Right ventricle myocardium inferior (tissue), 1 donor: ENCODE data around the gene ZNF483. TPM values are rescaled to one million over a fixed set of nuclear protein-coding genes. Genes with fewer than 3 reads are reported as not detected.
A peak's percentile ranks its signal among the peaks of the same experiment; 100 is the strongest.
"Not testable (repeated sequence)": the region's sequence is repeated elsewhere in the genome, so short reads cannot be mapped to it uniquely, and the experiment has no call there.

Experiments
- ATAC-seq: fragments of 200-7000 bp; cut with Tn5 transposase; one replicate; pipeline ENCODE4 v1.9.1; 2020; ENCODE audit warnings: mild to moderate bottlenecking, moderate library complexity
- DNase-seq: peaks from one replicate; pipeline ENCODE4 v3.0.0; 2021; ENCODE audit errors: missing footprints
- intact Hi-C: fragments of 100-400 bp; cut with DNase I; formaldehyde crosslinking; loops from one replicate; pipeline ENCODE4 v1.11.0; 2022
- long read RNA-seq: library from polyadenylated mRNA; unstranded; transcript quantifications from one replicate; pipeline ENCODE4 v2.0.0, GENCODE V29; 2021
- total RNA-seq: library from RNA; stranded (reverse); fragmentation: NEBNext Ultra II Directional; extraction: Animal tissue kit (Norgen Biotek cat#: 25700); gene quantifications from one replicate; pipeline ENCODE4 v1.2.1, GENCODE V29; 2021
- donor health status: DM: no; HTN: yes; CAD: no; lungs with severe emphysema.

Gene ZNF483
- 4.2 TPM for total RNA-seq
- long read RNA-seq = 0 reads

DNA sequence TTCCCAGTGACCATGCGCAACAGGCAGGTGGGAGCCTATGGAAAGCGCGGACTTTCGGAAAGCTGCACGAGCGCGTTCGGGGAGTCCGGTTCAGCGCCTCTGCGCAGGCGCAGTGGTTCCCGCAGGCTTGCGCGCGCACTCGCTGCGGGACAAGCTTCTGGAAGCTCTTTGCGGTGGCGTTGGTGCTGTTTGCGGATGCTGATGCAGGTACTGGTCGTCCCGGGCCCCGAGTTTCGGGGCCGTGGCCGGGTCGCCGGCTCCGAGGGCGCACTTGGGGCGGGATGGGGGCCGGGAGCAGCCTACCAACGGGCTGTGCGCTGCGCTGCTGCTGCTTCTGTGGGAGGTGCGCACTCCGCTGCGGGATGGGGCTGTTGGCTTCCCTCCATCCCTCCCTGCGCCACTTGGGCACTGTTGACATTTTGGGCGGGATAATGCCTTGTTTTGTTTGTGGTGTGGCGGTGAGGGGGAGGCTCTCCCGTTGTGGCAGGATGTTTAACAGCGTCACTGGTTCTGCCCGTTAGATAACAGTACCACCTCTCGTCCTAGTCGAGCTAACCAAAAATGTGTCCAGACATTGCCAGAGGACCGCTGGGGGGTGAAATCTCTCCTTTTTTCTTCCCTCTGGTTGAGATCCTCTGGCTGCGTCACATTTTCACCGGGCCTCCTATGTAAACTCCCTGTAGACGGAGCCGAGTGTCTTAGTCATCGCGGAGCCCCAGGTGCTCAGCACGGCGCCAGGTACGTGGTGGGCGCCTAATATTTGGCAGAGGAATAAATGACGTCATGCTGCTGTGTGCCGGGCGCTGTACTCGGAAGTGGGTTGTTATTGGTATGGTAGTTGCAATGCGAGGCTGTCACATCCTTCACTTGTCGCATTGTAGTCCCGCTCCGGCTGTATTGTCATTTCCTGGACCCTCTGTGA lies at the start of gene ZNF483:
Gene ZNF483, plus strand, starts transcription at position 124 of the 922 bp plus-strand sequence. CDS start 2,217 bp downstream, outside the sequence.
- intact Hi-C loops = loop anchor here (2.0 kb wide), 1 partner anchor 39 kb away; no protein-coding TSS in a partner anchor
- ATAC-seq = peak; percentile 91
- peak; percentile 84 for DNase-seq

DNA sequence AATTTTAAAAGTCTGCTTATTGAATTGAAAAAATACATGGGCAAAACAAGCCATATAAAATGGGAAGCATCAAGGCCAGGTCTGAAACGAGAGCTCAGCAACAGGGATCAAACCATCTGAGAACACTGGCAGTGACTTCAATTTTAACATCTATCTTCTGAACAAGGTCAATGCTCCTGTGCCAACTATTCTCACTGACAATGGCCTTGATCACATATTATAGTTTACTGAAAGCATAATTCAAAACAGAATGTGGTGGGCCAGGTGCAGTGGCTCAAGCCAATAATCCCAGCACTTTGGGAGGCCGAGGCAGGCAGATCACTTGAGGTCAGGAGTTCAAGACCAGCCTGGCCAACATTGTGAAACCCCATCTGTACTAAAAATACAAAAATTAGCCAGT lies 49.8 kb upstream of the ZNF483 start:
- intact Hi-C loops = no loop called here
- DNase-seq (no peak), ATAC-seq (peak; percentile 38)

DNA sequence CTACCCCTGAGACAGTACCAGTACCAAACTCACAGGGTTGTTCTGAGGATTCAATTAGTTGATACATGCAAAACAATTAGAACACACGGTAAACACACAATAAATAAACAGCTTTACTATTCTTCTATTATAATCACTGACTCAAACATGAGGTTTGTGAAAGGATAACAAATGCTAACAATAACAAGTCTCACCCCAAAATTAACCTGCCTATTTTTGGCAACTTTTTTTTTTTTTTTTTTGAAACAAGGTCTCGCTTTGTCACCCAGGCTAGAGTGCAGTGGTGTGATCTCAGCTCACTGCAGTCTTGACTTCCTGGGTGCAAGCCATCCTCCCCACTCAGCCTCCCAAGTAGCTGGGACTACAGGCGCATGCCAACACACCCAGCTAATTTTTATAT lies 47.3 kb upstream of the ZNF483 start:
- intact Hi-C loops = no loop called here
- no peak for ATAC-seq
- DNase-seq = no peak

GRCh38 chr9:111481885-111482636 lies 42.9 kb upstream of the ZNF483 start:
- DNase-seq (no peak), ATAC-seq (no peak)
- intact Hi-C loops = no loop called here

DNA sequence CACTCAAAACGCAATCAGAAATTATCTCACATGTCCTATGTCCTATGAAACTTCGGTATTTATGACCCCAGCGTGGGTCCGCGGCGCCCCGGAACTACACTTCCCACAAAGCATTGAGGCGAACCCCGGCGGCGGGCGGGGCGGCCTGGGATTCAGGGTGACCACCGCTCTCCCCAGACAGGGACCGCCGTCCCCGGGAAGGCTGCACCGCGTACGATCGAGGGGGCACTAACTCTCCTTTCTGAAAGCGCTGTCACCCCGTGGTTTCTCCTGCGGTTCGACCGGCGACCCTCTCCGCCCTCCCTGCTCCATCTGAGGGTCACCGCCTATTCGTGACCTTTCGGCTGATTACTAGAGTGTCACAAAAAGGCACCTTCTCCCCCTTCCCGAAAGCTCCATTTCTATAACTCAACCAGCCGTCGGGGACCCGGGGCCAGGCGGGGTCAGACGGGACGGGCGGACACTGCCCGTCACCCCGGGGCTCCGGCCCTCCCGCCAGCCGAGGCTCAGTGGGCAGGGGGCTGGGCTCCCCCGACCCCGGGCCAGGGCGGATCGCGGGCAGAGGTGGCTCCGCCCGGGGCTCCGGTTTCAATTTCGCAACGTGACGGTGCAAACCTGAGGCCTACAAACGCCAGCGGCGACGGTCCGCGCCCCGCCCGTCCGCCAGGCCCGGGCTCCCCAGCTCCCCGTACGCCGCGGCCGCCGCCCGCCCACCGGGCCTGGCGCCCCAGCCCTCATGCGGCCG lies 42.1 kb upstream of the ZNF483 start:
- DNase-seq (peak; percentile 89), ATAC-seq (peak; percentile 74)
- intact Hi-C loops = no loop called here

DNA sequence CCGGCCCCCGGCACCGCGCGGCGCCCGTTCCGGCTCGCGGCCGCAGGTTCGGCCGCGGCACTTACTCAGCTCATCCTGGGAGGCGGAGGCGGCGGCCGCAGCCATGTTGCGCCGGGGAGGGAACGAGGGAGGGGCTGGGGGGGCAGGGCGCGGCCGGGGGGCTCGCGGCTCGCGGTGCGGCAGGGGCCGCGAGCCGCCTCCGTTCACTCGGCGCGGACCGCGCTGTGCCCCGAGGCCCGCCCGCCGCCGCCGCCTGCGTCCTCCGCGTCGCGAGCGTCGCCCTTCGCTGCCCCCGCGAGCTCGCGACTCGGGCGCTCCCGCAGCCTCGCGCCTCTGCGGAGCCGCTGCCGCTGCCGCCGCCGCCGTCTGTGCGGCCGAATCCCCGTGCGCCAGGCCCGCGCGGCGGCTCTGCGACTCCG lies 41.5 kb upstream of the ZNF483 start:
- ATAC-seq (peak; percentile 10), DNase-seq (peak; percentile 81)
- intact Hi-C loops = no loop called here

DNA sequence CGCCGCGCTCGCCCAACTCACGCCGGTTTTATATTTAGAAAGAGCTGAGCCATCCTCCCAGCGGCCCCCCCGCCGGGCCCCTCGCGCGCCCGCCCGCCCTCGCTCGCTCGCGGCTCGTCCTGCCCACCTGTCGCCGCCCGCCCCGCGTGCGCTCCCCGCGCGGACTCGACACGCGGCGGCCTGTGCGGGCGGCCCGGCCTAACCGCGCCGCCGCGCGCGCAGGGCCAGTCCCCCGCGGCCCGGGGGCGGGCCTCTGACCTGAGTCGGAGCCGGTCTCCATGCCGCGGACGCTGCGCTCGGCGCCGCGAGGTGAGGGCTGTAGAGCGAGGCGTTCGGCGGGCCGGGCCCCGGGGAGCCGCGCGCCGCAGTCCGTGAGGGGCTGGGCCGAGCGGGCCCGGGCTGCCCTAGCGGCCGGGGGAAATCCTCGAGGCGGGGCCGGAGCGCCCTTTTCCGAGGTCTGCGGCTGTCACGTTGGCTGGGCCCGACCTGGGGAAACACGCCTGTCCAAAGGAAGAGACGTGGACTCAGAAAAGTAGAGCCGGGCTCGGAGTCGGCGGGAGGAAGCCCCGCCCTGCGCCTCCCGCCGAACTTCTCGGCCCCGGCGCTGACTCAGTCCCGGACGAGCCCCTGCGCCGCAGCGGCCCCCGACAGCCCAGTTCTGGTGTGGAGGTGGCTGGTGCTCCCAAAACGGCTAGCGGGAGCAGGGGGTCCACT lies 41.0 kb upstream of the ZNF483 start, which contains the start of gene ECPAS:
Gene ECPAS, minus strand, starts transcription at position 526 of the 714 bp plus-strand sequence. CDS start 11,465 bp downstream, outside the sequence.
- intact Hi-C loops = no loop called here
- peak; percentile 79 for ATAC-seq
- peak; percentile 88 for DNase-seq

- ATAC-seq = no peak
- no peak for DNase-seq
- intact Hi-C loops = no loop called here
These were observed 40.4 kb upstream of the ZNF483 start for GRCh38 chr9:111484572-111484894.

DNA sequence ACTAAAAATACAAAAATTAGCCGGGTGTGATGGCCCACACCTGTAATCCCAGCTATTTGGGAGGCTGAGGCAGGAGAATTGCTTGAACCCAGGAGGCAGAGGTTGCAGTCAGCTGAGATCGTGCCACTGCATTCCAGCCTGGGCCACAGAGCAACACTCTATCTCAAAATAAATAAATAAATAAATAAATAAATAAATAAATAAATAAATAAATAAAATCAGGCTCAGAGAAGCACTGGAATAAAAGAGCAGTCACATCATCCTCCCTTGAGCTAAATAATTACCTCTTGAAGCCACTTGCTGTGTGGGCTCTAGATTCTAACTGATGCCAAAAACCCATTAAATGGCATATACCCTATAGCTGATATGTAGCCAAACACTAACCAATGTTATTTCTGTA lies 27.8 kb upstream of the ZNF483 start:
- intact Hi-C loops, DNase-seq, ATAC-seq: not testable (repeated sequence)

DNA sequence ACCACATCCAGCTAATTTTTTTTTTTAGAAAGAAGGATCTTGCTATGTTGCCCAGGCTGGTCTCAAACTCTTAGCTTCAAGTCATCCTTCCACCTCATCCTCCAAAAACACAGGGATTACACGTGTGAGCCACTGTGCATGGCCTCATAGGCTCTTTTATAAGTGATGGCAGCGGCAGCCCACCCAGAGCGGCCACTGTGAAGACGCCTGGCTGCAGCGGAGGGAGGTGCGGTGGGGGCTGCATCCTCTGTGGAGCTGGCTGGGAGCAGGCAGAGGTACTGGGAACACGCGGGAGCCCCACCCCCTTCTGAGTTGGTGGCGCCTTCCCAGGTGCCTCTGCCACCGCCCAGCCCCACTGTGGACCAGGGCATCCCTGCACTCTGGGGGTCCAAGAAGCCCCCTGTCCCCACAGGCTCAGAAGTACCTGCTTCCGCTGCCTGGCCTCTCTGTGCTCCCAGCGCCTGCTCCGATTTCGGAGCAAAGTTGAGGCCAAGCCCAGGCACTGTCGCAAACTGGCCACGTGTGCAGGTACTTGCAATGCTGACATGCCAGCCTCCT lies 23.9 kb upstream of the ZNF483 start:
- ATAC-seq (no peak), DNase-seq (no peak)
- intact Hi-C loops = no loop called here

- no peak for ATAC-seq
- intact Hi-C loops = no loop called here
These were observed 23.3 kb upstream of the ZNF483 start for GRCh38 chr9:111501648-111502047.

GRCh38 chr9:111502506-111502905 lies 22.5 kb upstream of the ZNF483 start:
- intact Hi-C loops = no loop called here
- ATAC-seq = peak; percentile 74
- no peak for DNase-seq

More at GRCh38 chr9:111501648-111502047, 23.3 kb upstream of the ZNF483 start:
- no peak for DNase-seq

GRCh38 chr9:111511581-111511980 lies 13.4 kb upstream of the ZNF483 start:
- DNase-seq, ATAC-seq, intact Hi-C loops: not testable (repeated sequence)

DNA sequence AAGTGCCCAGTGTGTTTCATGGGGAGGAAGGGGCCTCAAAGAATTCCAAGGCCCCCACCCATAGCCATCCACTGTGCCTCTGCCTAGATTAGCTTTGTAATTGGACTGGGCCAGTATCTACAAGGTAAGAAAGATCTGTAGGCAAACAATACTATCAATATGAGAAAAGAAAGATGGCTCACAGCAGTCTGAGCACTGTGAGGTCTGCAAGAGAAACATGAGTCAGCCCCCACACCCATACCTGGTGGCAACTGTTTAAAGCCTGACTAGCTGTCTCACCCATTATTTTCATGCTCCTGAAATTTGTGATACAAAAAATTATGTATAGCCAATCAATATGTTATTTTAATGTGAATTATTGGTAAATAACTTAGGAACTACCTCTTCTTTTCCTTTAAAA lies 10.0 kb upstream of the ZNF483 start:
- DNase-seq = no peak
- intact Hi-C loops = no loop called here
- ATAC-seq = no peak

- DNase-seq (no peak), ATAC-seq (no peak)
- intact Hi-C loops = no loop called here
These were observed 8.9 kb upstream of the ZNF483 start for GRCh38 chr9:111516061-111516465.

DNA sequence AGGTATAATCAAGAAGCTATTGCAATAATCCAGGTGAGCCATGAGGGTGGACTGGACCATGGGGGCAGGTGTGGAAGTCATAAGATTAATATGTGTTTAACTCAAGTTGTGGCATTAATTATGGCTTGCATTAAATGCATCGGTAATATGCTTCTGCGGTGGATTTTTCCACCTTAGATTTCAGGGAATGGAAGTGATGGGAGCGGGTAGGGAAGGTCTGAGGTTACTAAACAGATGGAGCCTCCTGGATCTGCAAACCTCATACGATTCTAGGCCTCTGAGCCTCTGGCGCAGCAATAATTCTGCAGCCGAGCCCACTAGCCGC lies 286 bp upstream of the ZNF483 start:
- DNase-seq = no peak
- no peak for ATAC-seq
- intact Hi-C loops = loop anchor here (2.0 kb wide), 1 partner anchor 38 kb away; no protein-coding TSS in a partner anchor

DNA sequence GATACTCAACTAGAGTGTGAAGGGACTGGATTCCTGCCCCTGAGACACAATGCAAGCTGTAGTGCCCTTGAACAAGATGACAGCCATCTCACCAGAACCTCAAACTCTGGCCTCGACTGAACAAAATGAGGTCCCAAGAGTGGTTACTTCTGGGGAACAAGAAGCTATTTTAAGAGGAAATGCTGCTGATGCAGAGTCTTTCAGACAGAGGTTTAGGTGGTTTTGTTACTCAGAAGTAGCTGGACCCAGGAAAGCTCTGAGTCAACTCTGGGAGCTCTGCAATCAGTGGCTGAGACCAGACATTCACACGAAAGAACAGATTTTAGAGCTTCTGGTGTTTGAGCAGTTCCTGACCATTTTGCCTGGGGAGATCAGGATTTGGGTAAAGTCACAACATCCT lies 2.4 kb downstream of the ZNF483 start:
- ATAC-seq (no peak), DNase-seq (no peak)
- intact Hi-C loops = no loop called here

DNA sequence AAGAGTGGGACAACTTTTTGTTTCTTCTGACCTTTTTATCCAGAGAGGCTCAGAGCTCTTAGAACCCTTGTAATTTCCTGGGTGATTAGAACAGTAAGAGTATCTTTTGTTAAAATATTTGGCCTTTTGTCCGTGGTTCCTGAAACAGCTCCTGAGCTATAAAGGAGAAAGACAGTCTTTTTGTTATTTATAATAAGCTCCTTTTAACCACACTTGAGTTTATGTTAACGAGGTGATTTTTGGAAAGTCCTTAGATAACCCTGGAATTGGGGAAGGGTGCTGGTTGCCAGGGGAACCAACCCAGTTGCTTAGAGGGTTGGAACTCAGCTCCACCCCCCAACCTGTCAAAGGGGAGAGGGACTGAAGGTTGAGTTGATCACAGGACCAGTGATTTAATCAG lies 4.8 kb downstream of the ZNF483 start:
- DNase-seq (no peak), ATAC-seq (no peak)
- intact Hi-C loops = no loop called here
